Smooth muscle cell of the brain vasculature (primary cell): ENCODE data around the gene PIMREG.

Experiments
- DNase-seq: peaks from one replicate; pipeline ENCODE4 v3.0.0-alpha.2; 2012; ENCODE audit warnings: low read depth, low spot score

The PIMREG gene, protein sequence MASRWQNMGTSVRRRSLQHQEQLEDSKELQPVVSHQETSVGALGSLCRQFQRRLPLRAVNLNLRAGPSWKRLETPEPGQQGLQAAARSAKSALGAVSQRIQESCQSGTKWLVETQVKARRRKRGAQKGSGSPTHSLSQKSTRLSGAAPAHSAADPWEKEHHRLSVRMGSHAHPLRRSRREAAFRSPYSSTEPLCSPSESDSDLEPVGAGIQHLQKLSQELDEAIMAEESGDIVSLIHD

DNA sequence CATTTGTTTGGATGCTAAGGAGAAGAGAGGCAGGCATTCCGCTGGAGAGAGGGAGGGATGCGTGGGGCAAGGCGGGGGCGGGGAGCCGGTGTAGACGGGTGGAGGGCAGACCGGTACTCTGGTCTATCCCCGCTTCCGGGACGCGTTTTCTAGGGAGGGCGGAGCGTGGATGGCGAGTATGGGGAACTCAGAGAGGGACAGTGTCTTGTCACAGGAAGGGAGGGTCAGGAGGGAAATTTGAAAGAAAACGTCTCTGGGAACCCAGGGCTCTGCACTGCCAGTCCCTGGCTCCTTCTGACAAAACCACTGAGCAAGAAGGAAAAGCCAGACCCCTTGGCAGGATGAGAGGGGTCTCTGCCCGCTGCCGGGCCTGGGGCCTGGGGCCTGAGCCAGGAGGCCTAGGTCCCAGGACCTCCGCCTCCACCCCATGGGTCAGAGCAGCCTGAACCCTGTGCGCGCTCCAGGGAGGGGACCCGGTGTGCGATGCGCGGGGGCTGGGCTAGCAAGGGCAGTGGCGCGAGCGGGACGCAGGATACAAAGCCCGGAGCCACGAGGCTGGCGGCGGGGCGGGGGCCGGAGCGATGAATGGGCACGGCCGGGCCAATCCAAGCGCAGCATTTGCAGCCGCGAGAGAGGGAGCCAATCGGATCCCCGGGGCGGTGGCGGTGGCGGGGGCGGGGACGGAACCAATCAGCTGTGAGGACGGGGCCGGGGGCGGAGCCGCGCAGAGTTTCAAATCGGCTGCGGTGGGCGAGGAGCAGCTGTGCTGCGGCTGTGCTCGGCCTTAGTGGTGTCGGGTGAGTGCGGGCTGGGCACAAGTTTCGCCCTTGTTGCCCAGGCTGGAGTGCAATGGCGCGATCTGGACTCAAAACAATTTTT lies at the start of gene PIMREG:
PIMREG (plus strand) TSS at position 764 of the 879 bp plus-strand sequence. CDS start 656 bp downstream, outside the sequence.
- peak; percentile 84 for DNase-seq

DNA sequence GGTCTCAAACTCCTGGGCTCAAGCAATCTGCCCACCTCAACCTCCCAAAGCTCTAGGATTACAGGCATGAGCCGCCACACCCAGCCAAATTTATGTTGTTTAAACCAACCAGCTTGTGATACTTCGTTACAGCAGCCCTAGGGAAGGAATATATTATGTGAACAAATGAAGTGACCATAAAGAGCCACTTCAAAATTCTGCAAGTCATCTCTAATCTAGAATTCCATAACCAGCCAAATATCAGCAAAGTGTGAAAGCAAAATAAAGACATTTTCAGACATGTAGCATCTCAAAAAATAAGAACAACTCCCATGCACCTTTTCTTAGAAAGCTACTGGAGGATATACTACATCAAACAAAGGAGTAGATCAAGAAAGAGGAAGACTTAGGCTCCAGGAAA lies 45.3 kb upstream of the PIMREG start:
- no peak for DNase-seq

DNA sequence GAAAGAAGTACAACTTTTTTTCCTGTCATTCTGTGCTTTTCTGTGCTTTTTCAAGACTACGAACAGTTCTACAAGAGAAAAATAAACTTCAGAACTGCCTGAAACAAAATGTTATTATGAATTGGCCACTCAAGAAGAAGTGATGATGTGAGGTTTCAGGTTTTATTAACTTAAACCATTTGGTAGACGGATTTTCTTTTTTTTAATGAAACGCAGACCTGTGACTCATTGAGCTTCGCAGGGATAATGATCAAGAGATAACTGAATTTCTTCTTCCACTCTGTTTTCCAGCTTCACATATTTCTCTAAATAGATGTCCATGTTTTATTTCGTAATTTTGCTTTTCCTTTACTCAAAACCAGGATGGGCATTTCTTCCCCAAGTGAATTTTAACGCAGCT lies 42.0 kb upstream of the PIMREG start:
- no peak for DNase-seq

DNA sequence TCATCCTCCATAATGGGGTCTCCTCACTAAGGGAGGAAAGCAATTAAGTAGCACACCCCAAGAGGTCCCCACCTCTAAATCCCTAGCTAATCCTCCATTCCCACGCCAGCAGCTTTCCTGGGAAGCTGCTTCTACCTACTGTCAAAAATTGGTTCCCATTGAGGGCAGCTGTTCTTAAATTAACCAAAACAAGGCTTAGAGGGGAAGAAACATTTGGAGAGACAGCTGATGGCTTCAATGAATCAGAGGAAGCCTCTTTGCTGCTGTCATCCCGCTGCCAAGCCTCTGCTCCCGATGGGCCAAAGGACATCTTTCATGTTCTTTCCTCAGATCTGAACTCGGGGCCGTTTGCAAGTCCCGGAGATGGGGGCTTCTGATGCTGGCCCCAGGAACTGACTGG lies 36.0 kb upstream of the PIMREG start:
- DNase-seq, result no peak

DNA sequence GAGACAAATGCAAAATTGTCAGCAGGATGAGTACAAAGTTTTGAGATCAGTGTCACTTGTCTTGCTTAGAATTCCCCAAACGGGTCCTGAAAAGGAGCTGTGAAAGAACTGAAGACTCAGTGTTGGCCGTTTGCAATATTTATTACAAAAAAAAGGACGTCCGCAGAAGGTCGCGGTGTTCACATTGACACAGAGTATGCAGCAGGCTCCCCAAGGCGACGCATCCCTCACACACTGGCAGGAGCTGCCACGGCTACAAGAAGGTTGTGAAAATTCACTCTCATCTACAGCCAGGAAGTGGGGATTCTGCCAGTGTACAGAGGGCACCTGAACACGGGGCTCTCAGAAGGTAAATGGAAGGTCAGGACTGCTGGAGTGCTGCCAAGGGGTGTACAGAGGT lies 35.5 kb upstream of the PIMREG start:
- no peak for DNase-seq

DNA sequence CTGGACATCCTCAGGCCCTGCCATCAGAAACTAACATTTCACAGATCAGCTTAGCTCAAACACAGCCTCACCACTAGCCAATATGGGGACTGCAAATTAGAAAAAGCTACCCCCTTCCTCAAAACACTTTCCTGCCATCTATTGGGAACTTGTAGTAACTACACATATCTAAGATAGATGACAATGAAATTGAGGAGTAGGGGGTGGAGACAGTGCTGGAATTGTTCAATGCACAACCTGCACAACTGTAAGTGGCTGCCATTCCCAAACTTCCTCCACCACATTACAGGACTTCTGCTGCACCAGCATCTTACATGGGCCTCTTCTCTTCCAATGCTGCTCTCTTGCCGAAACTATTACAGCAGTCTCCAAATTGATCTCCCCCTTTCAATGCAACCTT lies 31.2 kb upstream of the PIMREG start:
- no peak for DNase-seq

DNA sequence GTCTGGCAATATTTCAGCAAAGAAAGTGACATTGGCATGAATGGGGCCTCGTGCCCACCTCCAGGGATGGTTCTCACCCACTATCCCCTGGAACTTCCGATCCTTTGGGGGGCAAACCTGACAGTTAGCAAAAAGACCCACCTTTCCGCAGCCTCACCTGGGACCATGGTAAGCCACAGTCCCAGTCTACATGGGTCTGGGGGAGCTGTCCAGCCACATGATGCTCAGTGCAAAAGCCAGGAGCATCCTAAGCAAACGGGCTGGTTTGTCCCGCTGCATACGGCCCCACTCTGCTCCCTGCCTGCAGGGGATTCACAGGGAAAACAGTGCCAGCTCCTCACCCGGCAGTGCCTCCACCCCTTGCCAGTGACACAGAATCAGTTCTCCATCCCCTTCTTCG lies 28.6 kb upstream of the PIMREG start:
- no peak for DNase-seq

DNA sequence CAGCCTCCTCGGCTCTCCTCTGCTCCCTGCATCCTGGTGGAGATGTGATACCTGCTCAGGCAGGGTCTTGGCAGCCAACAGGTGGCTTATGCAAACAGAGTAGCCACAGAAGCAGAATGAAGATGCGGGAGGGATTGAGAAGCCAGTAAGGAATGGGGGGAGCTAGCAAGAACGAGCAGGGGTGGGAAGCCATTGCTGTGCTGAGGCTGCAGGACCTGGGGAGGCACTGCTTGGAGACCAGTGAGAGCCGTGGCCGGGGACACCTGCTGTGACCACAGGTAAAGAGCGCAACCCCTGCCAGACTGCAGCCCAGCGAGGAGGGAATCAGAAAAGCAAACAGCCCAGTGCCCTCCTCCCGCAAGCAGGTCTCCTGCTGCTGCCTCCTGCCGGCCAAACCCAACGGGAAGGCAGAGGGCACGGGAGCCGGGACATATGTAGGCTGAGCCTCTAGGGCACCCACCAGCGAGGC lies 24.0 kb upstream of the PIMREG start:
- no peak for DNase-seq

DNA sequence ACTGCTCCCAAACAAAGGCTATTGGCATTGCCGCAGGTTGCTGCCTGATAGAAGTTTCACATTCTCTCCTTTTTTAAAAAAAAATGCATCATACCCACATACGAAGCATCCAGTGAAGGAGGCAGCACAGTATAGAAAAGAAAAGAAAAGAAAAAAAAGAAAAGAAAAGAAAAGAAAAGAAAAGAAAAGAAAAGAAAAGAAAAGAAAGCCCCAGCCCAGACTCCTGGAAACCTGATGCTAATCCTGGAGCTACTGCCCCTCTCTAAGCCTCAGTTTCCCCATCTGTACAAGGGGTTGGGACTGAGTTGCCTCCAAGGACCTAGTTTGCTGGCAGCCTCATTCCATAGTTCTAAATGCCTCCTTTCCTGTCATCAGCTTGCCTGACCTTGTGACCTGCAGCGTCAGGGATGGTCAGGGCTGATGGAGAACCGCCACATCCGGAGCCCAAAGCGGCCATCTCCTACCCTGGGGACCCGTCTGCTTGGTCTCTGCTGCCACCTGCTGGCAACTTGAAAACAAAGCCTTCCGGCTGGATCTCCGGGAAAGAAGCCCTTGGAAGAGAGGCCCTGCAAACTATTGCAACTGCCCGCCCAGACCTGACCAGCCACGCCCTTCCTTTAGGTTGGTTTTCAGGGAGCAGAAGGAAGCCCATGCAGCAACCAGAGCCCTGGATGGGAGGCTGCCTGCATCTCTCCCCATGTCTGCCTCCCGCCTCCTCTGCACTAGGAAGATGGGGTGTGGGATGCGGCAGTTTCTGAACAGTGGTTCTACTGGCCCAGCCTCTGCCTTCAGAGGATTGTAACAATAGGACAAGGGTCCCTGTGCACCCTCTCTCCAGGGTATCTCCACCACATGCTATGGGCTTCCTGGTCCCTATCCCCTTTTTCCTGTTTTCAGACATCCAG lies 22.3 kb upstream of the PIMREG start:
- peak; percentile 31 for DNase-seq

DNA sequence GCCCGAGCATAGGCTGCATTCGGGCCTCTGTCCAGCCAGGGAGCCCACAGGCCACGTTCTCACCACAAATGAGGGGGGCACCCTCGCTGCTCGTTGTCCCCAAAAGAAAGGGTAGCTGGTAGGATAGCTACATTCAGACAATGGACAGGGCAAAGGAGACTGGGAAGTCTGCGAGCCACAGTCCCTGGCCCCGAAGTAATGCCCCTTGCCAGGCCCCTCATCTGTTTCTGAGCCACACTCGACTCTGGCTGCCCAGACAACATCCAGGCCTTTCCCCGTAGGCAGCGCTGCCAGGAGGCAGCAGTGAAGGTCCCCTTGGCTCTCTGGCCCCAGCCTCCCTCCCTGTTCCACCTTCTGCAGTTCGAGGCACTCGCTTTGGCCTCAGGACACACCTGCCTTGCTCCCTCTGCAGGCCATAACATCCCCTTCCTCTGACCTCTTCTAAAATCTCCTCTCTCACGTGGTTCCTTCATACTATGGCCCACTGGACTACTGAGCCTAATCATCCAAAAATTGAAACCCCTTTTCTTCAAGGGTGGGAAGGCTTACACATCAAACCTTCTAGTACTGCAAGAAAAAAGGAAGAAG lies 21.5 kb upstream of the PIMREG start:
- no peak for DNase-seq

DNA sequence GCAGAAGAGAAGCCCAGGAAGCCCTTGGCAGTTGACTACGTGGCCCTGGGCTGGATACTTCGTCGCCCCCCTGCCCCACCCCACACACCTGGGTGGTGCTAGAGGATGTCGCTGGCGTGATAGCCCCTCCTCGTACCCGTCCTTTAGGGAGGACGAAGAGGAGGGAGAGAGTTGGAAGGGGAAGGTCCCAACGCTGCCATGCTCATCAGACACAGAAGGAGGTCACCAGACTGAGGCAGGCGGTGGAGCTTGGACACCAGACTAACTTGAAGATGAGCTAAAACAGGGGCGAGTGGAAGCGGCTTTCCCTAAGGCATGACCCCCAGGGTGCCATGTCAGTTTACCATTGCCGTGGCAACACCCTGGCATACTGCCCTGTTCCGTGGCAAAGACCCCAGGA lies 20.3 kb upstream of the PIMREG start:
- DNase-seq, result no peak

DNA sequence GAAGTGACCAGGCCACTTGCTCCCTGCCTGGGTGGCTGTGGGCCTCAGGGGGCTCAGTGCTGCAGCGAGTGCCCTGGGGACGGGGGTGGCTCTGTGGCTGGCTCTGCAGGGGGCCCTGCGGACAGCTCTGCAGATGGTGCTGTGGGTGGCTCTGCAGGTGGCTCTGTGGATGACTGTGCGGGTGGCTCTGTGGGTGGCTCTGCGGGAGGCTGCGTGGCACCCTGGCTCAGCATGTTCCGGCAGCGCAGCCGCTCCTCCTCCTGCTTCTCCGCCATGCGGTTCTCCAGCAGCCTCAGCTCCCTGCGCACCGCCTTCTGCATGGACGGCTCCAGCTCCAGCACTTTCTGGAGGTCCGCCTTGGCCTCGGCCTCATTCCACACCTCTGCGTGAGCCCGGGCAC lies 18.8 kb upstream of the PIMREG start:
- no peak for DNase-seq

DNA sequence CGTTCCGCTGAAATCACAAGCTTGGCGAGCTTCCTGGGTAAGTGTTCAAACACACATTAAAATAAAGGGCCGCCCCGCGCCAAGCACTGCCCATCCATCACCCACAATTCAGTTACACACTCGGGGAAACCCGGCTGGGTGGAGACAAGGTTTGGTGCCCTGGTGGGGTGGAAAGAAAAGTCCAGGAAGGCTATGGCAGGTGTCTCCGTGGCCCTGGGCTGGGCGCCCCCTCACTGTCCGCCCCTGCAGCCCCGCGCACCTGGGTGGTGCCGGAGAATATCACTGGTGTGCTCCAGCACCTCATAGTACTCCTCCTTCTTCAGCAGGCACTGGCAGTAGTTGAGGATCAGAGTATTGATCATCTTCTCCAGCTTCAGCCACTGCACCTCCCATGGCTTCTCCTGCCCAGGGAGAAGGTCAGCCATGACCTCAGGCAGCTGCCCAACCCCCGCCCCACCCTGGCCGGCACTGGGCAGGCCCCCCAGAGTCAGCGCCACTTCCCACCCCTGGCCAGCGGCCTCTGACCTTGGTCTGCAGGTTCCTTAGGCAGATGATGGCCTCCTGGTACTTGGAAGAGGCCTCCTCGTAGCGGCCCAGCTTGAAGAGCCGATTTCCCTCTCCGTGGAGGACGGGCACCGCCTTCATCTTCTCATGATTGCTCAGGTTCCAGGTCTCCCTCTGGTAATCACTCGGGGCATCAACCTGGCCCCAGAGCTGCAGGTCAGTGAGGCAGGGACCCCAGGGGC lies 17.7 kb upstream of the PIMREG start:
- DNase-seq, result no peak

DNA sequence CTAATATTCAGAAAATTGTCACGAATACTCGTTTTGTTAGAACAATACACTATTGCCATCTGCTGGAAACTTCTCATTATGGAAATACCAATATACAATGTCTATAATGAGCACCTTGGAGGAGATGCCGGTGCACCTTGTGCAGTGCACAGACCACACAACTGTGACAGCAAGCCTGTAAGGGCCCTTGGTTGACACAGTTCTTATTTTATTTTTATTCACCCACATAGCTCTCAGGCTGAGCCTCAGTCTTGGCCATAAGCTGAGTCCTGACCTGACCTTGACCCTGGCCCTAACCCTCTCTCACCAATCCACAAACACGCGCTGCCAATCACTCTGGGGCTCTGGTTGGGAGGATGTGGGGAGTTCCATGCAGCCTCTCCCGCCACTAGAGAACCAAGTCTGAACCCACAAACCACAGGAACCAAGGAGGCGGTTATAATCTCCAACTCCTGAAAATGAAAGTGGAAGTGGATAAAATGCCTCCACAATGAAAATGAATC lies 16.9 kb upstream of the PIMREG start:
- no peak for DNase-seq

DNA sequence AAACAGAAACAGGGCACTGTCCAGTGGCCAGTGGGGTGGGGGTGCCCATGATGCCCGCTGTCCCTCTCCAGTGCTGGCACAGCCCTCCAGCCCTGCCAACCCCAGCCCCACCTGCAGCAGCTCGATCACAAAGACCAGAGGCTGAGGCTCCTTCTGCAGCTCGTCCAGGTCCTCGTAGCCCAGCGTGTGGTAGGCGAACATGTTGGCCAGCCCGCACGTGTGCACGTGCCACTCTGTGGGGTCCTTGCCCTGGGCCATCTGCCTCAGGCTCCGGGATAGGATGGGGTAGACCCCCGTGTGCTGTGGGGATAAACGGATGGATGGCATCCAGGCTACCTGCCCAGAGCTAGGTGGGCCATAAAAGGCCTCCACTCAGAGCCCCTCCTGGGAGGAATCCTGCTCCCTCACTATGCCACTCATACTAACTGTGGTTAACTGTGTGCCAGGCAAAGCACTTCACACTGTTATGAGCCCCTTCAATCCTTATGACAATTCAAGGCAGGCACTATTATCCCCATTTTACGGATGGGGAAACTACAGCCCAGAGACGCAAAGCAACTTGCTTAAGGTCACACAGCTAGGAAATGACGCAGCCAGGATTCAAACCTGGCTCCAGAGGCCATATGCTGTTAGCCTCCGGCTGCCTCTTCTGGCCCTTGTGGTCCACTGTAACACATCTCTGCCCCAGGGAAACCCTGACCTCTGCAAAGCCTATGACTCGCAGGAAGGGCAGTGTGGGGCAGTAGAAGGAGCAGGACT lies 15.9 kb upstream of the PIMREG start:
- no peak for DNase-seq

DNA sequence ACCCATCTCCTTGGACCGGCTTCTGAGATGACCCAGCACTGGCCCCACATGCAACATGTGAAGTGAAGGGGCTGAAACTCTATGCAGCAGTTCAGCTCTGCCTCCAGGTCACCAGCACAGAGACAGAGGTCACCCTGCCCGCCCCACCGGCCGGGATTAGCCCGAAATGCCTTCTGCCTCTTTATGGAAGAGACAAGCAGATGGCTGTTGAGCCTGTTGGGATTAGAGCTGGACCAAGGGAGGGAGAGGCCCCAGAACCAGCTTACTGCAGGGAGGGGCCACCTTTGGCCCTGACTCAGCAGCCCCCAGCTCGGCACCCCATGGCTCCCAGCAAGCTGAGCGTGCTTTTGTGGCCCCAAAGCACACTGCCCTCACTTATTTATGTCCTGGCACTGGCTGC lies 15.0 kb upstream of the PIMREG start:
- no peak for DNase-seq

DNA sequence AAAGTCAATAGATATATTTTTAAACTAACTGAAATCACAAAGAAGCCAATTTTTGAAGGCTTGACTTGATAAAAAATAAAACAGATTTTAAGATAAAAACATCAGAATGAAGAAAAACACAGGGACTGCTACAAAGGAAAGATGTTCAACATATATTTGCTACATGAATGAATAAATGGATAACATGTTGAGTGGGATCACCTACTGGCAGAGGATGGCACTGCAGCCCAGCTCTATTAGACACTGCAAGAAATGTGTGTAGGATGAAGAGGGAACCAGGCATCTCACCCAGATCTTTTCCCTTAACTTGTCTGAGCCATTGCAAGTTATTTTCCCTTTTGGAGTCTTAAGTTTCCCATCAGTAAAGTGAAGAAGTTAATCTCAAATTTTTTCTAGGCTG lies 13.5 kb upstream of the PIMREG start:
- DNase-seq, result no peak

DNA sequence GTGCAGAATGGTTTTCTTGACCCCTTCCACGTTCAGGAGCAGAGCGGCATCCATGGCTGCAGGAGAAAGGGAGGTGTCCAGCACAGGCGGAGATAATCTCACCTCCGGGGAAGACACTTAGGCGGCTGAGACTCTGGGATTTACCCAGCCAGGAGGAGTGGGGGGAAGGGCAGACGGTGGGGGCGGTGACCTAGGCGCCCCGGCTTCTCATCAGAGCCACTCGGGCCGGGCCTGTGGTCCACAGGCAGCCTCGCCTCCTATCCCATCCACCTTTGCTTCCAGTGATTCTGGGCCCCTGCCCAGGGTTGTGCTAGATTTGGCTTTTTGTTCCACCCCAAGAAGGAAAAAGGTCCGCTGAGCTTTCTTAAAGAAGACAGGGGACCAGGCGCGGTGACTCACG lies 9.2 kb upstream of the PIMREG start, which contains the start of gene AIPL1:
AIPL1 (minus strand) TSS at position 71 of the 400 bp plus-strand sequence; CDS start at position 54, 17 bp downstream.
- no peak for DNase-seq

DNA sequence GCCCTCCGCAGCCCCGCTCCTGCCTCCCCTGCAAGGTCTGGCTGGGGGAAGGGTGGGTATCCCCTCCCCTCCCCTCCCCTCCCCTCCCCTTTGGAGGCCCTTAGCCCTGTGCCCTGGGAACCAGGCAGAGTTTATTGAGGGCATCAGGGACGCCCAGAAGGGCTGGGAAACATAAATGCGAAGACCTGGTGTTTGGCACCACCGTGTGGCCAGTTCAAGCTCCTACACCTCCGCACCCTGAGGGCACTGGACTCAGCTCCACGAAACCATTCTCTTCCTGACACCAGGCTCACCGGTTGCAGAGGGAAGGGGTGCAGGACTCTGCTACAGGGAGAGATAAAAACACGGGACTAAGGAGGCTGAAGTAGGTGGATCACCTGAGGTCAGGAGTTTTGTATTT lies 8.3 kb upstream of the PIMREG start:
- peak; percentile 28 for DNase-seq

DNA sequence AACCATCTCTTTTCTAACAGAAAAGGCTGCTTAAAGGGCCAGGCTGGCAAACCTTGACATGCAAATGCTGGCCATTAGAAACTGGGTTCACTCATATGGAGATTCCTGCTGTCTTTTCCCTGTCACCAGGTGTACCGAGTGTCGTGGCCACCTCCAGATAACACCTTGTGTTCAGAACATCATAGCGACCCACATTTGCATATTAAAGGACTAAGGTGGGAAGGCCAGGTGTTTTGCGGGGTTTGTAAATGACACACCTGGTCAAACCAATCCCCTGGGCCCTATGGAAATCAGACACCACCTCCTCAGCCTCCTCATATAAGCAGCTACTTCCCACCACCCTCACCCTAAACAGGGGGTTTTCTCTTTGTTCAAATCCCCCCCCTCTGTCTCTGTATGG lies 6.8 kb upstream of the PIMREG start:
- DNase-seq, result no peak
